Right lobe of liver (tissue), 6 donors: ENCODE measurements around the gene THADA. TPM values are rescaled to one million over a fixed set of nuclear protein-coding genes. Genes with fewer than 3 reads are reported as not detected.

ENCODE experiments used
- ATAC-seq, 4 donors: fragments of 200-7000 bp; cut with Tn5 transposase; one replicate each; pipeline ENCODE4 v1.9.1; 2020; ENCODE audit warnings: mild to moderate bottlenecking in 4 of 4, moderate library complexity in 4 of 4
- DNase-seq, 3 donors: peaks; one replicate each; pipeline ENCODE4 v3.0.0-alpha.2; 2020
- H3K27ac ChIP-seq, 3 donors: fragments of 200-600 bp; one replicate each; pipeline ENCODE4 v1.8.0; 2022
- H3K27me3 ChIP-seq, 2 donors: fragments of 200-600 bp; one replicate each; pipeline ENCODE4 v1.8.0; 2022
- H3K36me3 ChIP-seq, 4 donors: fragments of 200-600 bp; sonication (generic) in 1 of 4; one replicate each; pipeline versions ENCODE4 v1.5.1 to v1.8.0; 2017 to 2022; ENCODE audit warnings: control low read depth in 1 of 4
- H3K4me1 ChIP-seq, 4 donors: fragments of 200-600 bp; sonication (generic) in 1 of 4; one replicate each; pipeline versions ENCODE4 v1.5.1 to v1.8.0; 2017 to 2022; ENCODE audit warnings: control low read depth in 1 of 4
- H3K4me3 ChIP-seq, 3 donors: fragments of 200-600 bp; one replicate each; pipeline ENCODE4 v1.8.0; 2022
- H3K9me3 ChIP-seq, 4 donors: fragments of 200-600 bp; sonication (generic) in 1 of 4; one replicate each; pipeline versions ENCODE4 v1.5.1 to v1.8.0; 2017 to 2022; ENCODE audit warnings: control low read depth in 1 of 4
- POLR2A ChIP-seq: fragments of 450-650 bp; IDR thresholded peaks from one replicate; pipeline ENCODE4 v1.6.1; 2017; ENCODE audit warnings: antibody characterized with exemption, mild to moderate bottlenecking
- WGBS: methylation state at CpG from one replicate; pipeline ENCODE4 v1.1.6; 2018; ENCODE audit warnings: low coverage, low lambda C conversion rate; ENCODE audit not compliant: insufficient coverage; ENCODE audit errors: missing lambda C conversion rate; 5-methylcytosine and 5-hydroxymethylcytosine counted together
- intact Hi-C, 2 donors: fragments of 100-400 bp; cut with DNase I; formaldehyde crosslinking; loops; one replicate each; pipeline versions ENCODE4 v1.11.2 to v1.14.1; 2022
- total RNA-seq, 6 experiments: library from RNA; depleted of rRNA in 2 of 6; stranded (reverse); fragments of >200 nt in 2 of 6; fragmentation: NEBNext Ultra II Directional in 3 of 6; extraction: Animal tissue kit (Norgen Biotek cat#: 25700) in 3 of 6; gene quantifications; one replicate each; pipeline versions ENCODE4 v1.1.0 to v1.2.4, GENCODE V29; 2016 to 2023
- TF ChIP-seq, protein P1 (sequence below), 4 donors: fragments of 200-600 bp in 3 of 4; fragments of 450-650 bp in 1 of 4; IDR thresholded peaks; one replicate each; pipeline versions ENCODE4 v1.5.1 to v1.8.0; 2016 to 2022; ENCODE audit warnings: antibody characterized with exemption in 4 of 4, mild to moderate bottlenecking in 2 of 4
- donor health status: DM: no; HTN: yes; CAD: no.
- donor health status: DM: no; HTN: no; CAD: no.
- donor health status: DM: no; HTN: no; CAD: no.
- donor health status: DM: no; HTN: yes; CAD: no.
- donor health status: DM: no; HTN: yes; CAD: no.

The THADA gene
- total RNA-seq, 6 experiments from 2014 or later: 12.2 to 21.6 (median 14.0) TPM

DNA sequence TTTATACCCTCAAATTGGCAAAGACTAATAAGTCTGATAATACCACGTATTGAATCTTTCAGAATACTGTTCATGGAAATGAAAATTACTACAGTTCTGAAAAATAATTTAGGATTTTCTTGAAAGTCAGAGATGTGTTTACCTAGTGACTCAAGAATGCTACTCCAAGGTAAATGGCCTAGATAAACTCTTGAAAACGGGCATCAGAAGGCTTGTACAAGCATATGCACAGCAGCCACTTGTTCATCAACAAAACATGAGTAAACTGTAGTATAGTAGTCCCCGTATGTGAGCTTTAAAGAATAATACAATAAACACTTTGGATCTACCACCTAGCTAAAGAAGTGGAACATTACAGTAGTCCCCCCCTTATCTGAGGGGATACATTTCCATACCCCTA lies 157.5 kb downstream of the THADA start:
- no peaks in the 10 kb centered on the region for H3K9me3 ChIP-seq
- no peaks in the 10 kb centered on the region for H3K36me3 ChIP-seq
- H3K27ac ChIP-seq: no peak overlapping the region
- no peaks in the 10 kb centered on the region for H3K27me3 ChIP-seq
- no peak for ATAC-seq
- TF ChIP-seq POLR2A: no peak
- TF ChIP-seq, protein P1, sequence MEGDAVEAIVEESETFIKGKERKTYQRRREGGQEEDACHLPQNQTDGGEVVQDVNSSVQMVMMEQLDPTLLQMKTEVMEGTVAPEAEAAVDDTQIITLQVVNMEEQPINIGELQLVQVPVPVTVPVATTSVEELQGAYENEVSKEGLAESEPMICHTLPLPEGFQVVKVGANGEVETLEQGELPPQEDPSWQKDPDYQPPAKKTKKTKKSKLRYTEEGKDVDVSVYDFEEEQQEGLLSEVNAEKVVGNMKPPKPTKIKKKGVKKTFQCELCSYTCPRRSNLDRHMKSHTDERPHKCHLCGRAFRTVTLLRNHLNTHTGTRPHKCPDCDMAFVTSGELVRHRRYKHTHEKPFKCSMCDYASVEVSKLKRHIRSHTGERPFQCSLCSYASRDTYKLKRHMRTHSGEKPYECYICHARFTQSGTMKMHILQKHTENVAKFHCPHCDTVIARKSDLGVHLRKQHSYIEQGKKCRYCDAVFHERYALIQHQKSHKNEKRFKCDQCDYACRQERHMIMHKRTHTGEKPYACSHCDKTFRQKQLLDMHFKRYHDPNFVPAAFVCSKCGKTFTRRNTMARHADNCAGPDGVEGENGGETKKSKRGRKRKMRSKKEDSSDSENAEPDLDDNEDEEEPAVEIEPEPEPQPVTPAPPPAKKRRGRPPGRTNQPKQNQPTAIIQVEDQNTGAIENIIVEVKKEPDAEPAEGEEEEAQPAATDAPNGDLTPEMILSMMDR (IDR thresholded peaks at IDR 0.05): no peak
- intact Hi-C loops: no loop called here
- no peak for DNase-seq
- 76% methylated on average over 3 of the region's 3 CpGs for WGBS
- no peak overlapping the region for H3K4me3 ChIP-seq
- H3K4me1 ChIP-seq: peaks cover 0 to 12% (median 0%) of the 10 kb centered on the region in 4 donors

DNA sequence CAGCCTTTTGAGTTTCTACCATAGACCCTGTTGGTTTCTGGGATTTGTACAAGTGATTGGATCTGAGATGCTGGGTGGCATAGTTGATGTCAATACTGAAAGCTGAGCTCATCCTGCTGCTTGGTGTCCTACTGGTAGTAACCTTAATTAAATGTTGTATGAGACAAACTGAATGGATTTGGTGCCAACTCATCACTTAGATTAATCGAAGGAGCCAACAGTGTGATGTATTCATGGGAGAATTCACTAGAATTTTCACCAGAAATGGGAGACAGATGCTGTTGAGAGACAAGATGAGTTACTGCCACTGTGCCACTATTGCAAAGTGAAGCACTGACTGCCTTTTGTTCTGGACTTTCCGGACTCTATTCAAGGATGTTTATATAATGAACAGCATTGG lies 158.5 kb downstream of the THADA start:
- no peak for DNase-seq

DNA sequence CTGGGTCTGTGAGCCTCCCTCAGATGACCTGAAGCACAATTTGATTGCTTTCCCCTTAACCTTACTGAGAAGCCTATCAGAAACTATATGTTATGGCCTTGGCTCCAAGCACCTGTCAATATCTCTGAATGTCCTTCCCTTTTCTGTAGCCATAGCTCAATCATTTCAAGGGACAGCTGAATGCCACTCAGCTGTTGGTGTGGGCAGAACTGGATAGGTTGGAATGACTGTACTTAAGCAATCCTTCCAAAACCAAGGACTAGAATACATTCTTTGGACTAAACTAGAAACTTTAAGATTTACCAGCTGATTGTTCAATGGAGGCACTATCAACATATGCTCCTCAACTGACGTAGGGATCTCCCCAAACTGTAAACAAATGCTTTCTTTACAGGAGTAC lies 159.4 kb downstream of the THADA start:
- DNase-seq (no peak), ATAC-seq (no peak)
- no peaks in the 10 kb centered on the region for H3K36me3 ChIP-seq
- H3K9me3 ChIP-seq: no peaks in the 10 kb centered on the region
- no peak overlapping the region for H3K4me3 ChIP-seq
- no peaks in the 10 kb centered on the region for H3K27me3 ChIP-seq
- 100% methylated on average over 1 of the region's 1 CpG for WGBS
- TF ChIP-seq POLR2A: no peak
- TF ChIP-seq, protein P1 (IDR thresholded peaks at IDR 0.05): no peak
- peaks cover 0 to 10% (median 0%) of the 10 kb centered on the region in 4 donors for H3K4me1 ChIP-seq
- no peak overlapping the region for H3K27ac ChIP-seq
- intact Hi-C loops: no loop called here

More for the DNA sequence above, 158.5 kb downstream of the THADA start:
- 92% methylated on average over 2 of the region's 2 CpGs for WGBS
- H3K4me3 ChIP-seq: no peak overlapping the region
- H3K27ac ChIP-seq: no peak overlapping the region
- no peak for ATAC-seq
- no peaks in the 10 kb centered on the region for H3K27me3 ChIP-seq
- TF ChIP-seq, protein P1 (IDR thresholded peaks at IDR 0.05): no peak
- no peak for TF ChIP-seq POLR2A
- intact Hi-C loops: no loop called here
- peaks cover 0 to 12% (median 0%) of the 10 kb centered on the region in 4 donors for H3K4me1 ChIP-seq
- H3K9me3 ChIP-seq: no peaks in the 10 kb centered on the region
- H3K36me3 ChIP-seq: no peaks in the 10 kb centered on the region

DNA sequence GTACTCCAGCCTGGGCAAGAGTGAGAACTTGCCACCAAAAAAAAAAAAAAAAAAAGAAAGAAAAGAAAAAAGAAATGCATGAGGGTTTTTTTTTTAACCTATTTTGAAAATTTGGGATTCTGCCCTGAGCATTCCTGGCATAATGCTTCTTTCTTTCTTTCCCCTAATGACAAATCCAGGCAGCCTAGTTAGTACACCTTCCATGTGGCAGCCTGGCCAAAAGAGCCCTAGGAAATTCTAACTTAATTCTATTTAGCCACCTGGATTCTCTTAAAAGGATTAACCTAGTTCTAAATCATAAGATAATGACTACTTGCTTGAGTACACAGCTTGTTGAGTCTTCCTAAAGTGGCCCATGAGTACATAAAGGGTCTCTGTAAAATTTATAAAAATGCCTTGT lies 160.1 kb downstream of the THADA start:
- no peak for DNase-seq
- intact Hi-C loops: no loop called here
- H3K4me1 ChIP-seq: peaks cover 0 to 3% (median 0%) of the 10 kb centered on the region in 4 donors
- H3K9me3 ChIP-seq: no peaks in the 10 kb centered on the region
- TF ChIP-seq POLR2A: no peak
- TF ChIP-seq, protein P1 (IDR thresholded peaks at IDR 0.05): no peak
- no peaks in the 10 kb centered on the region for H3K27me3 ChIP-seq
- H3K27ac ChIP-seq: no peak overlapping the region
- H3K36me3 ChIP-seq: no peaks in the 10 kb centered on the region
- no peak for ATAC-seq
- H3K4me3 ChIP-seq: no peak overlapping the region

DNA sequence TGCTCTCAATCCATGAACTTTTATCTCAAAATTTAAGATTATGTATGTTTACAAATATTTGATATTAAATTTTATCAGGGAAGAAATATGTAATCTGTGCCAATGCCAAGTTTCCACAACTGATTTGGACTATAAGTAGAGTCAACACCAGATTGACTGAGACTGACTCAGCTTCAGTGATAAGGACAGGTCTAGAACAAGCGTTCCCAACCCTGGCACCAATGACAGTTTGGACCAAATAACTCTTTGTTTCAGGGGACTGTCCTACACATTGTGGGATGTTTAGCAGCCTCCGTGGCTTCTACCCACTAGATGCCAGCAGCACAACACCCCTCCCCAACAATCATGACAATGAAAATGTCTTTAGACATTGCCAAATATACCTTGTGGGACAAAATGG lies 165.3 kb downstream of the THADA start:
- no peaks in the 10 kb centered on the region for H3K27me3 ChIP-seq
- TF ChIP-seq, protein P1 (IDR thresholded peaks at IDR 0.05): no peak
- TF ChIP-seq POLR2A: no peak
- ATAC-seq (peak in 1 of 4 donors; percentile 55), DNase-seq (no peak)
- intact Hi-C loops: no loop called here
- H3K36me3 ChIP-seq: no peaks in the 10 kb centered on the region
- H3K4me1 ChIP-seq: peaks cover 0 to 17% (median 8%) of the 10 kb centered on the region in 4 donors
- WGBS: 67% methylated on average over 2 of the region's 2 CpGs
- H3K4me3 ChIP-seq: no peak overlapping the region
- H3K27ac ChIP-seq: no peak overlapping the region
- no peaks in the 10 kb centered on the region for H3K9me3 ChIP-seq
